Adipose tissue (tissue), 3 donors: Measurements from ENCODE around the gene EXOSC5. TPM values are rescaled to one million over a fixed set of nuclear protein-coding genes. Genes with fewer than 3 reads are reported as not detected.

ENCODE experiments used
- polyA plus RNA-seq, 3 donors: library from polyadenylated mRNA; stranded (reverse); fragments of 200-250 nt; gene quantifications; one replicate each; pipeline ENCODE4 v1.2.3, GENCODE V29; 2013
- donor health status: healthy with polysubstance abuse.
- donor health status: Bipolar disorder and iron deficiency.
- donor health status: healthy.

Gene EXOSC5
- polyA plus RNA-seq, 3 donors = 18.4 to 40.2 (median 33.1) TPM

Other genes starting within 250 kb of the EXOSC5 start
- gene CYP2S1, start 204.1 kb downstream of the EXOSC5 start, polyA plus RNA-seq = 1 to 10 TPM in 1 of 3 donors, under 1 TPM in 2; 0.30 to 5.1 (median 0.67) TPM
- gene AXL, start 178.1 kb downstream of the EXOSC5 start, polyA plus RNA-seq = 10 to 100 TPM in 2 of 3 donors, 1 to 10 TPM in 1; 2.5 to 26.0 (median 24.0) TPM
- gene HNRNPUL1, start 133.0 kb downstream of the EXOSC5 start, polyA plus RNA-seq = 100 to 1,000 TPM in 1 of 3 donors, 10 to 100 TPM in 2; 47.6 to 129 (median 87.1) TPM
- gene CCDC97, start 87.2 kb downstream of the EXOSC5 start, polyA plus RNA-seq = 10 to 100 TPM; 10.3 to 17.0 (median 15.3) TPM
- gene TGFB1, start 43.4 kb downstream of the EXOSC5 start, polyA plus RNA-seq = 10 to 100 TPM in 2 of 3 donors, 1 to 10 TPM in 1; 5.6 to 25.9 (median 24.0) TPM
- 1 to 10 TPM; 6.1 to 9.4 (median 6.4) TPM for gene B9D2, start 33.2 kb downstream of the EXOSC5 start, polyA plus RNA-seq
- 10 to 100 TPM; 10.2 to 24.2 (median 12.2) TPM for gene TMEM91, start 20.8 kb downstream of the EXOSC5 start, polyA plus RNA-seq
- 10 to 100 TPM; 42.6 to 61.2 (median 49.3) TPM for gene BCKDHA, start 459 bp upstream of the EXOSC5 start, polyA plus RNA-seq
- gene B3GNT8, start 30.0 kb upstream of the EXOSC5 start, polyA plus RNA-seq = 1 to 10 TPM in 2 of 3 donors, under 1 TPM in 1; 0.89 to 2.0 (median 1.6) TPM
- gene DMAC2, start 42.6 kb upstream of the EXOSC5 start, polyA plus RNA-seq = 10 to 100 TPM; 28.4 to 45.2 (median 35.3) TPM
- not detected for gene ERICH4, start 45.8 kb upstream of the EXOSC5 start, polyA plus RNA-seq
- 1 to 10 TPM in 1 of 3 donors, under 1 TPM in 2; 0.67 to 2.1 (median 0.95) TPM for gene CEACAM21, start 178.8 kb upstream of the EXOSC5 start, polyA plus RNA-seq
- 1 to 10 TPM in 2 of 3 donors, under 1 TPM in 1; 0.55 to 2.7 (median 2.5) TPM for gene CEACAM4, start 229.7 kb upstream of the EXOSC5 start, polyA plus RNA-seq